GM21390 (cell line): Measurements from ENCODE around the gene CASK.
A peak's percentile ranks its signal among the peaks of the same experiment; 100 is the strongest.

Experiments used
- ATAC-seq: cut with Tn5 transposase; IDR thresholded peaks from one replicate; pipeline ENCODE4 v1.9.1; 2021; ENCODE audit not compliant: unreplicated experiment

CASK gene

GRCh38 chrX:41837270-41837944 is 85.9 kb downstream of the CASK start:
- ATAC-seq = no peak

- ATAC-seq = no peak
Observed at GRCh38 chrX:41828826-41829225, 94.5 kb downstream of the CASK start.

GRCh38 chrX:41827886-41828285 is 95.5 kb downstream of the CASK start:
- no peak for ATAC-seq

GRCh38 chrX:41825796-41826195 is 97.6 kb downstream of the CASK start:
- no peak for ATAC-seq

GRCh38 chrX:41824551-41824950 is 98.8 kb downstream of the CASK start:
- no peak for ATAC-seq

GRCh38 chrX:41823402-41823801 is 100.0 kb downstream of the CASK start:
- ATAC-seq = no peak

GRCh38 chrX:41822892-41823291 is 100.5 kb downstream of the CASK start:
- ATAC-seq = no peak

GRCh38 chrX:41808047-41808446 is 115.3 kb downstream of the CASK start:
- no peak for ATAC-seq

GRCh38 chrX:41802958-41803357 is 120.4 kb downstream of the CASK start:
- ATAC-seq = no peak

- no peak for ATAC-seq
Observed at GRCh38 chrX:41799661-41800060, 123.7 kb downstream of the CASK start.

- peak; percentile 51 for ATAC-seq
Observed at GRCh38 chrX:41796577-41796976, 126.8 kb downstream of the CASK start.

GRCh38 chrX:41796046-41796445 is 127.3 kb downstream of the CASK start:
- ATAC-seq = peak; percentile 22

GRCh38 chrX:41789374-41789773 is 134.0 kb downstream of the CASK start:
- ATAC-seq = no peak

- ATAC-seq = no peak
Observed at GRCh38 chrX:41785685-41786084, 137.7 kb downstream of the CASK start.

- ATAC-seq = no peak
Observed at GRCh38 chrX:41781500-41781899, 141.9 kb downstream of the CASK start.

- no peak for ATAC-seq
Observed at GRCh38 chrX:41779941-41780340, 143.4 kb downstream of the CASK start.

GRCh38 chrX:41779030-41779564 is 144.3 kb downstream of the CASK start:
- ATAC-seq = no peak

- ATAC-seq = no peak
Observed at GRCh38 chrX:41761702-41762101, 161.7 kb downstream of the CASK start.

- ATAC-seq = no peak
Observed at GRCh38 chrX:41761169-41761568, 162.2 kb downstream of the CASK start.

GRCh38 chrX:41759817-41760216 is 163.5 kb downstream of the CASK start:
- ATAC-seq = no peak

GRCh38 chrX:41758401-41758800 is 165.0 kb downstream of the CASK start:
- ATAC-seq = no peak

GRCh38 chrX:41750716-41751115 is 172.6 kb downstream of the CASK start:
- ATAC-seq = no peak

- no peak for ATAC-seq
Observed at GRCh38 chrX:41739871-41740270, 183.5 kb downstream of the CASK start.
